NCI-H1092 treated with DMSO at 0.1 percent for 48 hours (cell line): Measurements from ENCODE around the gene SCFD2.
"Not testable (repeated sequence)": the region's sequence is repeated elsewhere in the genome, so short reads cannot be mapped to it uniquely, and the experiment has no call there.

ENCODE experiments used
- DNase-seq: peaks from one replicate; lab custom pipeline; 2025; lab: John Stamatoyannopoulos, UW

SCFD2 gene

GRCh38 chr4:53050361-53050774 is 315.5 kb downstream of the SCFD2 start:
- DNase-seq, result peak; percentile 3

GRCh38 chr4:53049528-53049927 is 316.3 kb downstream of the SCFD2 start:
- DNase-seq, result no peak

- no peak for DNase-seq
Observed at GRCh38 chr4:53044651-53044960, 321.3 kb downstream of the SCFD2 start.

GRCh38 chr4:53043891-53044650 is 321.8 kb downstream of the SCFD2 start:
- DNase-seq, result no peak

GRCh38 chr4:53043055-53043454 is 322.8 kb downstream of the SCFD2 start:
- peak; percentile 13 for DNase-seq

- DNase-seq, result no peak
Observed at GRCh38 chr4:53040851-53041250, 325.0 kb downstream of the SCFD2 start.

GRCh38 chr4:53040459-53040815 is 325.4 kb downstream of the SCFD2 start:
- no peak for DNase-seq

GRCh38 chr4:53039741-53040458 is 326.0 kb downstream of the SCFD2 start:
- no peak for DNase-seq

- DNase-seq, result no peak
Observed at GRCh38 chr4:53037892-53038291, 328.0 kb downstream of the SCFD2 start.

- not testable (repeated sequence) for DNase-seq
Observed at GRCh38 chr4:53032908-53033307, 333.0 kb downstream of the SCFD2 start.

- DNase-seq, result no peak
Observed at GRCh38 chr4:53026233-53026632, 339.6 kb downstream of the SCFD2 start.

- DNase-seq, result no peak
Observed at GRCh38 chr4:53023677-53024299, 342.1 kb downstream of the SCFD2 start.

- no peak for DNase-seq
Observed at GRCh38 chr4:53022513-53023100, 343.3 kb downstream of the SCFD2 start.

GRCh38 chr4:53021754-53022512 is 343.9 kb downstream of the SCFD2 start:
- no peak for DNase-seq

- DNase-seq, result no peak
Observed at GRCh38 chr4:53019485-53020382, 346.1 kb downstream of the SCFD2 start.

GRCh38 chr4:53018471-53018870 is 347.4 kb downstream of the SCFD2 start:
- no peak for DNase-seq

GRCh38 chr4:53016099-53016820 is 349.6 kb downstream of the SCFD2 start:
- no peak for DNase-seq

- DNase-seq, result peak; percentile 34
Observed at GRCh38 chr4:53015681-53016080, 350.2 kb downstream of the SCFD2 start.

GRCh38 chr4:53014881-53015280 is 351.0 kb downstream of the SCFD2 start:
- DNase-seq, result no peak
